IPS-20b (cell line): Measurements from ENCODE around the gene EPS15.
"Not testable (repeated sequence)": the region's sequence is repeated elsewhere in the genome, so short reads cannot be mapped to it uniquely, and the experiment has no call there.

Experiments
- H3K27ac ChIP-seq: one replicate; pipeline ENCODE4 v1.5.1; 2013; ENCODE audit warnings: low read length
- H3K27me3 ChIP-seq: 2 replicates; pipeline ENCODE4 v1.6.1; 2013; ENCODE audit warnings: mild to moderate bottlenecking, low read length, inconsistent platforms; ENCODE audit not compliant: insufficient read depth
- H3K36me3 ChIP-seq: 2 replicates; pipeline ENCODE4 v1.6.1; 2013; ENCODE audit warnings: low read depth, mild to moderate bottlenecking, inconsistent platforms, low read length, moderate library complexity; ENCODE audit not compliant: insufficient read depth
- H3K4me1 ChIP-seq: 2 replicates; pipeline ENCODE4 v1.6.1; 2013; ENCODE audit warnings: mild to moderate bottlenecking, control low read depth, inconsistent platforms, low read length, moderate library complexity; ENCODE audit not compliant: insufficient read depth
- H3K4me3 ChIP-seq: 2 replicates; pipeline ENCODE4 v1.5.1; 2013; ENCODE audit warnings: mild to moderate bottlenecking, low read length, inconsistent platforms
- H3K9ac ChIP-seq: 2 replicates; pipeline ENCODE4 v1.6.1; 2013; ENCODE audit warnings: low read depth, mild to moderate bottlenecking, inconsistent platforms, low read length, moderate library complexity
- H3K9me3 ChIP-seq: 2 replicates; pipeline ENCODE4 v1.6.1; 2013; ENCODE audit warnings: mild to moderate bottlenecking, low read depth, low read length, inconsistent platforms; ENCODE audit not compliant: insufficient read depth

EPS15 gene

GRCh38 chr1:51519048-51519864 is at the start of gene EPS15:
EPS15 (minus strand) TSS chr1:51519266; CDS start chr1:51519231, 35 bp downstream.
- Histone ChIP-seq H3K36me3 (no peaks in the 10 kb centered on the region), H3K4me3 (peak within 1 kb of the TSS; percentile 98), H3K9ac (peak within 1 kb of the TSS; percentile 82; the same call in 1 of the 2 replicates), H3K27ac (no peak within 1 kb of the TSS), H3K27me3 (no peaks in the 10 kb centered on the region), H3K9me3 (no peaks in the 10 kb centered on the region), H3K4me1 (peaks cover 12% of the 10 kb centered on the region; the same call in 1 of the 2 replicates)

GRCh38 chr1:51568231-51568935 is 49.3 kb upstream of the EPS15 start:
- H3K9me3 ChIP-seq, result no peaks in the 10 kb centered on the region
- peaks cover 24% of the 10 kb centered on the region for H3K4me1 ChIP-seq
- no peaks in the 10 kb centered on the region for H3K27me3 ChIP-seq
- H3K4me3 ChIP-seq, result no peak overlapping the region
- no peak overlapping the region for H3K9ac ChIP-seq
- no peaks in the 10 kb centered on the region for H3K36me3 ChIP-seq
- no peak overlapping the region for H3K27ac ChIP-seq

- Histone ChIP-seq H3K9ac (no peak overlapping the region), H3K36me3 (no peaks in the 10 kb centered on the region), H3K4me3 (no peak overlapping the region), H3K9me3 (no peaks in the 10 kb centered on the region), H3K27me3 (no peaks in the 10 kb centered on the region), H3K4me1 (peaks cover 24% of the 10 kb centered on the region), H3K27ac (no peak overlapping the region)
Observed at GRCh38 chr1:51567653-51568052, 48.6 kb upstream of the EPS15 start.

- no peaks in the 10 kb centered on the region for H3K9me3 ChIP-seq
- H3K27ac ChIP-seq, result no peak overlapping the region
- H3K4me1 ChIP-seq, result peaks cover 24% of the 10 kb centered on the region
- no peak overlapping the region for H3K4me3 ChIP-seq
- no peaks in the 10 kb centered on the region for H3K36me3 ChIP-seq
- H3K27me3 ChIP-seq, result no peaks in the 10 kb centered on the region
- no peak overlapping the region for H3K9ac ChIP-seq
Observed at GRCh38 chr1:51566260-51566659, 47.2 kb upstream of the EPS15 start.

GRCh38 chr1:51565009-51565408 is 45.9 kb upstream of the EPS15 start:
- Histone ChIP-seq H3K27me3 (no peaks in the 10 kb centered on the region), H3K4me1 (peaks cover 22% of the 10 kb centered on the region), H3K36me3 (no peaks in the 10 kb centered on the region), H3K4me3 (no peak overlapping the region), H3K9me3 (no peaks in the 10 kb centered on the region), H3K9ac (no peak overlapping the region), H3K27ac (no peak overlapping the region)

- no peaks in the 10 kb centered on the region for H3K27me3 ChIP-seq
- no peak overlapping the region for H3K27ac ChIP-seq
- H3K4me3 ChIP-seq, result no peak overlapping the region
- peaks cover 19% of the 10 kb centered on the region for H3K4me1 ChIP-seq
- H3K36me3 ChIP-seq, result no peaks in the 10 kb centered on the region
- H3K9ac ChIP-seq, result no peak overlapping the region
- no peaks in the 10 kb centered on the region for H3K9me3 ChIP-seq
Observed at GRCh38 chr1:51564124-51564523, 45.1 kb upstream of the EPS15 start.

GRCh38 chr1:51561702-51562101 is 42.6 kb upstream of the EPS15 start:
- Histone ChIP-seq H3K9ac (no peak overlapping the region), H3K4me1 (peaks cover 21% of the 10 kb centered on the region), H3K36me3 (no peaks in the 10 kb centered on the region), H3K9me3 (no peaks in the 10 kb centered on the region), H3K27me3 (no peaks in the 10 kb centered on the region), H3K27ac (no peak overlapping the region), H3K4me3 (no peak overlapping the region)

- not testable (repeated sequence) for H3K9me3 ChIP-seq, H3K27ac ChIP-seq, H3K27me3 ChIP-seq, H3K36me3 ChIP-seq, H3K9ac ChIP-seq, H3K4me3 ChIP-seq
- H3K4me1 ChIP-seq, result peaks cover 21% of the 10 kb centered on the region
Observed at GRCh38 chr1:51560895-51561294, 41.8 kb upstream of the EPS15 start.

- H3K27ac ChIP-seq, result no peak overlapping the region
- H3K4me3 ChIP-seq, result no peak overlapping the region
- no peaks in the 10 kb centered on the region for H3K27me3 ChIP-seq
- H3K9me3 ChIP-seq, result no peaks in the 10 kb centered on the region
- H3K36me3 ChIP-seq, result no peaks in the 10 kb centered on the region
- peaks cover 20% of the 10 kb centered on the region for H3K4me1 ChIP-seq
- H3K9ac ChIP-seq, result no peak overlapping the region
Observed at GRCh38 chr1:51560034-51560433, 41.0 kb upstream of the EPS15 start.

GRCh38 chr1:51559501-51559900 is 40.4 kb upstream of the EPS15 start:
- Histone ChIP-seq H3K27ac (no peak overlapping the region), H3K4me1 (peaks cover 15% of the 10 kb centered on the region), H3K4me3 (no peak overlapping the region), H3K36me3 (no peaks in the 10 kb centered on the region), H3K9me3 (no peaks in the 10 kb centered on the region), H3K9ac (no peak overlapping the region), H3K27me3 (no peaks in the 10 kb centered on the region)

GRCh38 chr1:51559064-51559500 is 40.0 kb upstream of the EPS15 start:
- Histone ChIP-seq H3K36me3 (no peaks in the 10 kb centered on the region), H3K9me3 (no peaks in the 10 kb centered on the region)

More at GRCh38 chr1:51559064-51559500, 40.0 kb upstream of the EPS15 start:
- H3K27ac ChIP-seq, result no peak overlapping the region
- H3K9ac ChIP-seq, result no peak overlapping the region
- H3K4me1 ChIP-seq, result peaks cover 15% of the 10 kb centered on the region
- H3K4me3 ChIP-seq, result no peak overlapping the region
- no peaks in the 10 kb centered on the region for H3K27me3 ChIP-seq
